Measurements from ENCODE around the gene TNNC1. TPM values are rescaled to one million over a fixed set of nuclear protein-coding genes. Genes with fewer than 3 reads are reported as not detected.

Gene TNNC1
- total RNA-seq, 2 donors from 2014 or later = not detected

DNA sequence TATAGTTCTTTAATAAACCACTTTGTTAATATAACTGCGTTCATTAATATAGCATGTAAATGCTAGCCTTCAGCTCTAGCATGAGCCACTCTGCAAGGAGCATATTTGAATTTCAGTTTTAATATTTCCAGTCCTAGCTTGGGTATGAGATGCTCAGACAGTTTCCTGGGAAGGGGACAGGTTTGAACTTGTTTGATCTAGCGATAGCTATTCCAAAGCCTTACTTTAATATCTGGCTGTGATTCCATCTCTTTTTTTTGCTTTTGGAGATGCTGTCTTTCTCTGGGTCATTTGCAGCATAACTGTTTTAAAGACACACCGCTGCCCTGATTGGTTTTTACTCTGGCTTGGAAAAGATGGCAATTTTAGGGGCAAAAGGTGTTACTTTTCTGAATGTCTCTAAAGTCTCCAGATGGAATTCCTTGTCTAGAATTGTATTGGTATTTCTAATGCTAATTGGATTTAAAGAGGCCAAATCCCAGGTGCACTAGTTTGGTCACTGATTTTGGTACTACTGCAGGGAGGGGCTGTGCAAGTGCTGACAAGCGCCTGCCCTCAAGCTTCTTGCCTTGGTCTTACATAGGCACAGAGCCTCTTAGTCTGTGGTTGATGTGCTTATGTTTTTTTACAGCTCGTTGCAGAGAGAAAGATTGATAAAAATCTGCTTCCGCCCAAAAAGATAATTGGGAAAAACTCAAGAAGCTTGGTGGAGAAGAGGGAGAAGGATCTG is 4.4 kb upstream of the TNNC1 start:
- DNase-seq (ENCODE audit: low spot score) (no peak), ATAC-seq (no peak)
- no peaks in the 10 kb centered on the region for H3K36me3 Mint-ChIP-seq
- H3K27me3 Mint-ChIP-seq = no peaks in the 10 kb centered on the region
- H3K27ac Mint-ChIP-seq = peak overlapping the region in 1 of 2 donors; percentile 74
- H3K9me3 Mint-ChIP-seq = no peaks in the 10 kb centered on the region
- H3K4me3 Mint-ChIP-seq = peak overlapping the region; percentile 33
- H3K4me1 Mint-ChIP-seq (ENCODE audit: low read depth in 2 of 2) = peaks cover 41 to 55% of the 10 kb centered on the region in 2 donors

DNA sequence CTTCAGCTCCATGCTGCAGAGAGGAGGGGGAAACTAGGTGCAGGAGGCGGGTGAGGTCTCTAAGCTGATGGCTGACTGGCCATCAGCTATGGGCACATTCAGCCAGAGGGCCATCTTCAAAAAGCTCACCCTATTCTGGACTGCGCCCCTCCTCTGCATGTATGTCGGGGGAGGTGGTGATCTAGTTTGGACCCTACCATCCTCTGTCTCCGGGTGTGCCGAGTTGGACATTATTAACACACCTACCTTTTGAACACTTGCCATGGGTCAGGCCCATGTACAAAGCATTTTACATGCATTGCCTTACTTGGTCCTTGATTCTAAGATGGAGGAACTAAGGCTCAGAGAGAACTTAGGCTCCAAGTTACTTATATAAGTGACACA is 3.0 kb upstream of the TNNC1 start:
- H3K36me3 Mint-ChIP-seq = no peaks in the 10 kb centered on the region
- no peaks in the 10 kb centered on the region for H3K27me3 Mint-ChIP-seq
- no peaks in the 10 kb centered on the region for H3K9me3 Mint-ChIP-seq
- DNase-seq (ENCODE audit: low spot score) = no peak
- peak overlapping the region; percentile 94 for H3K4me3 Mint-ChIP-seq
- peaks cover 38 to 47% of the 10 kb centered on the region in 2 donors for H3K4me1 Mint-ChIP-seq (ENCODE audit: low read depth in 2 of 2)
- peak overlapping the region; percentile 95 to 99 for H3K27ac Mint-ChIP-seq
- ATAC-seq = no peak

DNA sequence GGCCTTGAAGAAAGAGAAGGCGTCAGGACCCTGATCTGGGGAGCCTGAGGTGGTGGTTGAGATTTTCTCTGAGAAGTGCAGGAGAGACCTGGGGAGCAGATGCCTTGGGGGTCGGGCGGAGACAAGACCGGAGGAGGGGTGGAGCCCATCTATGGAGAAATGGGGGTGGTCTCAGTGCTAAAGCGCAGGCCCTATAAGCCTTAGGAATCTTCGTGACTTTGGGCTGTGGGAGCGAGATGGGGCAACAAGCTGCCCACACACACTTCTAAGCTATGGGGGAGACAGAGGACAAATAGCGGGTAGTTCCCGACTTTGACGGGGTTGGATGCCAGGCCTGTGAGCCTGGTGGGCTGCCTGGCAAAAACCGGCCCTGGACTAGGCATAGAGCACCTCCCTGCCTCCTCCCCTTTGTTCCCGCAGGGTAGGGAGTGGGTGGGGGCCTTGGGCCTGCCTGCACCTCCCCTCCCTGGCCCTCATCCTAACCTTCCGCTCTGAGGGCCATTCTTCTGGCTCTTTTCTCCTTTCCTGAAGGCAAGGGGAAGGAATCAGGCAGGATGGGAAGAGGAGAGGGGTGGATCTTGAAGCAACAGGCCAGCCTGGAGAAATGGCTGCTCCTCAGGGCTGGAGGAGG is 2.4 kb upstream of the TNNC1 start:
- H3K9me3 Mint-ChIP-seq = no peaks in the 10 kb centered on the region
- no peaks in the 10 kb centered on the region for H3K36me3 Mint-ChIP-seq
- H3K27ac Mint-ChIP-seq = peak overlapping the region; percentile 95 to 99
- no peaks in the 10 kb centered on the region for H3K27me3 Mint-ChIP-seq
- ATAC-seq (no peak), DNase-seq (ENCODE audit: low spot score) (peak; percentile 54)
- peaks cover 38 to 47% of the 10 kb centered on the region in 2 donors for H3K4me1 Mint-ChIP-seq (ENCODE audit: low read depth in 2 of 2)
- H3K4me3 Mint-ChIP-seq = peak overlapping the region; percentile 94

GRCh38 chr3:52455283-52456168 is 1.7 kb upstream of the TNNC1 start, which contains the start of gene NISCH:
TSS of gene NISCH (plus strand) at chr3:52455604. CDS start at chr3:52455642, 38 bp downstream.
- Mint-ChIP-seq H3K36me3 (no peaks in the 10 kb centered on the region), H3K4me1 (ENCODE audit: low read depth in 2 of 2) (peaks cover 38 to 47% of the 10 kb centered on the region in 2 donors), H3K9me3 (no peaks in the 10 kb centered on the region), H3K27me3 (no peaks in the 10 kb centered on the region), H3K27ac (peak within 1 kb of the TSS; percentile 95 to 99), H3K4me3 (peak within 1 kb of the TSS; percentile 94)
- DNase-seq (ENCODE audit: low spot score) (peak; percentile 93), ATAC-seq (peak; percentile 91 to 93)

DNA sequence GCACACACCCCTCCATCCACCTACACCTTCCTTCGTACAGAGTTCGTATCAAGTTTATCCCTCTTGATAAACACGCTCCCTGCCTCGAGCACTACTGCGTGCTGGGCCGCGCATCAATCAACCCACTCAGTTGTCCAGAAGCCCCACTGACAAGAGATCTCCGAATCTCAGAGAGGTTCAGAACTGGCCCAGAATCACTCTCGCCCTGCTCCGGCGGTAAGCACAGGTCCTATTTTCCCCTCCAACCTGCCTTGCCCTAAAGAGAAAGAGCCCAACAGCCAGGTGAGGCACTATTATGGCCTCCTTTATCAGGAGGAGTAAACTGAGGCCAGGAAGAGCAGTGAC is 1.1 kb upstream of the TNNC1 start:
- Mint-ChIP-seq H3K9me3 (no peaks in the 10 kb centered on the region), H3K4me3 (peak overlapping the region; percentile 94), H3K27ac (peak overlapping the region; percentile 95 to 99), H3K4me1 (ENCODE audit: low read depth in 2 of 2) (peaks cover 38 to 47% of the 10 kb centered on the region in 2 donors), H3K36me3 (no peaks in the 10 kb centered on the region), H3K27me3 (no peaks in the 10 kb centered on the region)
- ATAC-seq = no peak
- peak; percentile 35 for DNase-seq (ENCODE audit: low spot score)

DNA sequence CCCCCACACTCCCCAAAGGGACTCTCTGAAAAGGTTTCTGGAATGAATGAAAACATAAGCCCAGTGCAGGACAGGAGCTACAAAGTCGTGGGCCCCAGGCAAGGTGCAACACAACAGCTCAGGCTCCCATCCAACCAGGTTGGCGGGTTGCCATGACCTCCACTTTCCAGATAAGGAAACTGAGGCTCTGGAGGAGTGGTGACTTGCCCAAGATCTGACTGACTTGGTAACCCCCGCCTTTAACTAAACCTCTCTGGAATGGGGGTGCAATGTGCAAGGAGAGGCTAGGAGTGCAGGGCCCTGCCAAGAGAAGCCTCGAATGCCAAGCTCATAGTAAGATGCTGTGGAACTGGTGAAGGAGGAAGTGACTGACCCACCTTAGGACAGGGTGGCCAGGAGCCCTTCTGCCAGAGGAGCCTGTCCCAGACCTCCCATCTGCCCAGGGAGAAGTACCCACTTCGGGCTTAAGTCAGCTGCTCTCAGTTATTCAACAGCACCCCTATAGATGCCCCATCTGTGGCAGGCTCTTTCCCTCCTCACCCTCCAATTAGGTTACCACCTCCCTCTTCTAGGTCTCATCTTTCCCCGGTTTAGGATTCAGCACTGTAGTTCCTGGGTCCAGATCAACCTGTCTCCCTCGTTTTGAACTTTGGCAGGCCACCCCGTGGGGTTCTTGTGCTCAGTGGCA is 553 bp upstream of the TNNC1 start:
- Mint-ChIP-seq H3K36me3 (no peaks in the 10 kb centered on the region), H3K27me3 (no peaks in the 10 kb centered on the region), H3K4me1 (ENCODE audit: low read depth in 2 of 2) (peaks cover 38 to 45% of the 10 kb centered on the region in 2 donors), H3K9me3 (no peaks in the 10 kb centered on the region), H3K4me3 (peak overlapping the region; percentile 94), H3K27ac (peak overlapping the region; percentile 95 to 99)
- no peak for ATAC-seq
- DNase-seq (ENCODE audit: low spot score) = peak; percentile 57

DNA sequence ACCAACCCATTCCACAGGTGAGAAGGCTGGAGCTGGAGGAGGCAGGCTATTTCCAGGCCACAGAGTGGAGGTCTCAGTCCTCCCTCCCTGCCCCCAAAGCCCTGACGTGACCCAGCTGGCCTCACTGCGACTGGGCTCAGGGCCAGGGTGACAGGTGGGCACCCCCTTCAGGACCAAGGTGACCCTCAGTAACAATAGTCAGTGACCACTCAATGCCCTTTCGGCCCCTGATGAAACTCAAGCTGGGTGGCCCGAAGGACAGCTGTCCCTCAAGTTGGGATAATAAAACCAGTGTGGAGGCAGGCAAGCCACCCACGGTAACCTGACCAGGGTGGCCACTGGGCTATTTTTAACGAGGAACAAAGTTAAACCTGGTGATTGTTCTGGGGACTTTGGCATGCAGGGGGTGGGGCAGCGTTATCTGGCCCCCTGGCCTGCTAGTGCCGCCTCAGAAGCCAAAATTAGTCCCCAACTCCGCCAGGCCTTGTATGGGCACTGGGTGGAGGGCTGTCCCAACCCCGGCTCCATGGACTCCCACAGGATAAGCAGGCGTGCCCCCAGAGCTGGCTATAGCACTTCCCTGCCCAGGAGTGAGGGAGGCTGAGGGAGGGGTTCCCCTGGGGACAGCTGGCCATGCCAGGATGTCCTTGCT is 1.1 kb downstream of the TNNC1 start:
- ATAC-seq (no peak), DNase-seq (ENCODE audit: low spot score) (peak; percentile 51)
- no peak overlapping the region for H3K4me3 Mint-ChIP-seq
- no peaks in the 10 kb centered on the region for H3K27me3 Mint-ChIP-seq
- no peaks in the 10 kb centered on the region for H3K9me3 Mint-ChIP-seq
- peaks cover 25 to 30% of the 10 kb centered on the region in 2 donors for H3K4me1 Mint-ChIP-seq (ENCODE audit: low read depth in 2 of 2)
- no peaks in the 10 kb centered on the region for H3K36me3 Mint-ChIP-seq
- no peak overlapping the region for H3K27ac Mint-ChIP-seq

GRCh38 chr3:52452126-52452525 is 1.7 kb downstream of the TNNC1 start:
- Mint-ChIP-seq H3K4me3 (no peak overlapping the region), H3K36me3 (no peaks in the 10 kb centered on the region), H3K9me3 (no peaks in the 10 kb centered on the region), H3K27me3 (no peaks in the 10 kb centered on the region), H3K4me1 (ENCODE audit: low read depth in 2 of 2) (peaks cover 21 to 26% of the 10 kb centered on the region in 2 donors), H3K27ac (no peak overlapping the region)
- ATAC-seq (no peak), DNase-seq (ENCODE audit: low spot score) (peak; percentile 42)

DNA sequence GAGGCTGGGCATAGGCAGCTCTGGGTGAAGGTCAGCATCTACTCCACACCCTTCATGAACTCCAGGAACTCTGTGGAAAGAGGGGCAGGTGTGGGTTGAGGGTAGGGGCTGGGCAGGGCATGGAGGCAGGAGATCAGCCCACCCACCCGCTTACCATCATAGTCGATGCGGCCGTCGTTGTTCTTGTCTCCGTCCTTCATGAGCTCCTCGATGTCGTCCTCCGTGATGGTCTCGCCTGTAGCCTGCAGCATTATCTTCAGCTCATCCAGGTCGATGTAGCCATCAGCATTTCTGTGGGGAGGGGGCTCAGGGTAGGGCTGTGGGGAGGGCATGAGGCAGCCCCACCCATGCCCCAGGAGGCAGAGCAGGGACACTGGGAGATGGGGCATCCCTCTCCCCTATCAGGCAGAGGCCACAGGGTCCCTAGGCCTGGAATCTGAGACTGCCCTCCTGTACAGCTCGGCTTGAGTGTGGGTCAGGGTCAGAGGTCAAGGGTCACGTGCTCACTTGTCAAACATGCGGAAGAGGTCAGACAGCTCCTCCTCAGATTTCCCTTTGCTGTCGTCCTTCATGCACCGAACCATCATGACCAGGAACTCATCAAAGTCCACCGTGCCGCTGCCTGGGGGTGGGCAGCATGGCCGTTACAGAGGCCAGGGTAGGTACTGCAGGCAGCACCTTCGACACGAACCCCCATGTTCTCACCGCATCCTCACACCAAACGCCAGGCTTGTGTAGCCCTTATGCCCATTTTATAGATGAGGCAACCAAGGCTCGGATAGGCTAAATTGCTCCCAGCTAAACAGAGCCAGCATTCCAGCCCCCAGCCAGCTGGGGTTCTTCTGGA is 2.4 kb downstream of the TNNC1 start:
- no peak for ATAC-seq
- H3K4me3 Mint-ChIP-seq = no peak overlapping the region

DNA sequence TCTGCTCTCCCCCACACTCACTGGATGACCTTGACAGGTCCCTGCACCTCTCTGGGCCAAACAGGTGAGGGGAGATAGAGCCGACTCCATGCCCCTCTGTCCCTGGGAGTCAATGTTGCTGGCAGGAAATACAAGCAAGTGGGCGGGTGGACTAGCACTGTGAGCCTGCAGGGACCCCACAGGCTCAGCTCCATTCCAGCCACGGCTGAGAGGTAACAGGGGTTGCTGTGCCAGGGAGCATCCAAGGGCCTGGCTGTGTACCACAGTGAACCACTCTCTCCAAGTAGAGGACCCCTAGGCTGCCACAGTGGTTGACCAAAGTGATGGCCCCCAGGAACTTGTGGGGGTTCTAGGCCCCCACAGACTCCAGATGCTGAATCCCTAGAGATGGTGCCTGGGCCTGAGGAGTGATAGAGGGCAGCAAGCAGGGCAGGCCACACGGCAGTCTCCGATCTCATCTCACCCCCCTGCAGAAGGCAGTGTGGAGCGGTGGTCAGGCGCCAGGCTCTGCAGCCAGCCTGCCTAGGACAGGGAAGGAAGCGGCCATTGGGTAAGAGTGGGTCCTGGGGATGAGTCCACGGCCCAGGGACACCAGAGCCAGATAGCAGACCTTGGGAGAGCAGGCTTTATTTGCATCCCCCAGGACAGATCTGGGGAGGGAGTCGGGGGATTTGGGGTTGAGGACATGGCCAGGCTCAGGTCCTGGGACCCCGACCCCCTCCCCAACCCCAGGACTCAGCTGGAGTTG is 3.2 kb downstream of the TNNC1 start:
- no peaks in the 10 kb centered on the region for H3K9me3 Mint-ChIP-seq
- H3K27ac Mint-ChIP-seq = no peak overlapping the region
- DNase-seq (ENCODE audit: low spot score) = peak; percentile 32
- H3K27me3 Mint-ChIP-seq = no peaks in the 10 kb centered on the region
- H3K4me3 Mint-ChIP-seq = no peak overlapping the region
- H3K36me3 Mint-ChIP-seq = no peaks in the 10 kb centered on the region
- peaks cover 12 to 17% of the 10 kb centered on the region in 2 donors for H3K4me1 Mint-ChIP-seq (ENCODE audit: low read depth in 2 of 2)
- no peak for ATAC-seq

More for the DNA sequence above, 2.4 kb downstream of the TNNC1 start:
- Mint-ChIP-seq H3K27ac (no peak overlapping the region), H3K4me1 (ENCODE audit: low read depth in 2 of 2) (peaks cover 19 to 23% of the 10 kb centered on the region in 2 donors), H3K36me3 (no peaks in the 10 kb centered on the region), H3K27me3 (no peaks in the 10 kb centered on the region), H3K9me3 (no peaks in the 10 kb centered on the region)
- peak; percentile 57 for DNase-seq (ENCODE audit: low spot score)

DNA sequence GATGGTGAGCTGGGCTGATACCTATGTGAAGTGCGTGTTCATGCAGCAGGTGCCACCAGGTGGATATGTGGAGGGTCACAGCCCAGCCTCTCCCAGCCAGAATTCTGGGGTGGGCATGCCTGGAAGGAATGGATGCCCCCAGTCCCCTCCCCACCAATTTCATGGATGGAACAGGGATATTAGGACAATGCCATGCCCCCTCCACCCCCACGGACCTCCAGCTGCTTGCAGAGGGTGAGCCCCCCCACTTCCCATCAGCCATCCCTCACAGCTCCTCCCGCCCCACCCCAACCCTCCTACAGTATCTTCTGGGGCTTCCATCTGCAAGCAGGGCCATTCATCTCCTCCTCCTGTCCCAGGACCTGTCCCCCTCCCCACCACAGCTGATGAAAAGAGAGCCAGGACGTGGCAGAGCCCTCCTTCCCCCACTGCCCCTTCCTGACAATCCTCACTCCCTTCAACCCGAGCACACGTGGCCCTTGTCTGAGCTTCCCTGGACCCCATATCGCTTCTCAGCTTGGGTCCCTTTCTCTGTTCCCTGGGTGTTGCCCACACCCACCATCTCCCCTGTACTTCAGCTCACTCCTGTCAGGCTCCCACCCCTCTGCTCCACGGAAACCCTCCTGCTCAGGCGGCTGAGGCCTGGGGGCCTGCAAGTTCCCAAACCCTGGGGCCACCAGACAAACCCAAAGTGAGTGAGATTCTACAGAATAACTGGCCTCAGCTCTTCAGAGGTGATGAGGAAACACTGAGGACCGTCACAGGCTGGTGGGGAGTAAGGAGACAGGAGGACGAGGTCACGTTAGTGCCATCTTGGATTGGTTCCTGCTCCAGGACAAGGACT is 6.1 kb downstream of the TNNC1 start:
- Mint-ChIP-seq H3K4me1 (ENCODE audit: low read depth in 2 of 2) (peaks cover 5 to 6% of the 10 kb centered on the region in 2 donors), H3K4me3 (no peak overlapping the region), H3K27me3 (no peaks in the 10 kb centered on the region), H3K27ac (no peak overlapping the region), H3K36me3 (no peaks in the 10 kb centered on the region), H3K9me3 (no peaks in the 10 kb centered on the region)
- ATAC-seq (no peak), DNase-seq (ENCODE audit: low spot score) (peak; percentile 23)
